ENCODE data around the gene ABHD17C.

DNA sequence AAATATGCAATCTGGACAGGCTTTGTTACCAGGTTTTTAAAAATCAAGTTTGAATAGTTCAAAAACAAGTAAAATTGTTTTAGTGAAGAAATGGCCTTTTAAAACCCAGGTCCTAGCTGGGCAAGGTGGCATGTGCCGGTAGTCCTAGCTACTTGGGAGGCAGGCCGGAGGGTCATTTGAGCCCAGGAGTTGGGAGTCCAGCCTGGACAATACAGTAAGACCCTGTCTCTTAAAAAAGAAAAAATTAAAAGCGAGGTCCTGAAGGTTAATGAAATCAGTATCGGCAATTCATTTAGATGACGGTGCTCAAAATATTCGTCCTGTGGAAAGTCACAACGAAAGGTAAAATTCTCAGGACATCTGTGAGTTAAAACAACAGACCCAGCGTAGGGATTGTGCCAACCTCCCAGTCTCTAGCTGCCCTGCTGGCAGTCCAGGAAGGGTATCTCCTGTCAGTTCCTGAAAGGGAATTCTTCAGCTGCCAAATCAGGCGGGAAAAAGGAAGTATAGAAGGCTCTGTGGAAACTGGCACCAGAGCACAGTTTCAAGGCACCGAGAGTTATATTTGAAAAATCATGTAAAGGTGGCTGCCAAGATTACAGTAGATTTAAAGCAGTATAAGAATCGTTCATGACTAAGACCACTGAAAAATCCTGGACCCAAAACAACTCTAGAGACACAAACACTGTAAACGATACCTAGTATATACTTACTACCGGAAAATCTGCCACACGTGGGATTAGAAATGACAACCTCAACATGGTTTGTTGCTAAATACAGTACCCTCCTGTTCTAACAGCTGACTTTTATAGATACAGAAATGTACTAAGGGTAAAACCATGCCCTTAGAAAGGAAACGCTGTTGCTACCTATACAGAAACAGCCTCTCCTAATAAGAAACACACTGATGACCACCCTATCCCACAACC is 1.2 kb upstream of the ABHD17C start:
- TF ChIP-seq, protein P1, sequence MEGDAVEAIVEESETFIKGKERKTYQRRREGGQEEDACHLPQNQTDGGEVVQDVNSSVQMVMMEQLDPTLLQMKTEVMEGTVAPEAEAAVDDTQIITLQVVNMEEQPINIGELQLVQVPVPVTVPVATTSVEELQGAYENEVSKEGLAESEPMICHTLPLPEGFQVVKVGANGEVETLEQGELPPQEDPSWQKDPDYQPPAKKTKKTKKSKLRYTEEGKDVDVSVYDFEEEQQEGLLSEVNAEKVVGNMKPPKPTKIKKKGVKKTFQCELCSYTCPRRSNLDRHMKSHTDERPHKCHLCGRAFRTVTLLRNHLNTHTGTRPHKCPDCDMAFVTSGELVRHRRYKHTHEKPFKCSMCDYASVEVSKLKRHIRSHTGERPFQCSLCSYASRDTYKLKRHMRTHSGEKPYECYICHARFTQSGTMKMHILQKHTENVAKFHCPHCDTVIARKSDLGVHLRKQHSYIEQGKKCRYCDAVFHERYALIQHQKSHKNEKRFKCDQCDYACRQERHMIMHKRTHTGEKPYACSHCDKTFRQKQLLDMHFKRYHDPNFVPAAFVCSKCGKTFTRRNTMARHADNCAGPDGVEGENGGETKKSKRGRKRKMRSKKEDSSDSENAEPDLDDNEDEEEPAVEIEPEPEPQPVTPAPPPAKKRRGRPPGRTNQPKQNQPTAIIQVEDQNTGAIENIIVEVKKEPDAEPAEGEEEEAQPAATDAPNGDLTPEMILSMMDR (IDR thresholded peaks at IDR 0.05) = no peak
- TF ChIP-seq POLR2A (IDR thresholded peaks at IDR 0.05) = no peak
